CD4-positive, alpha-beta T cell treated with Interleukin-6 at 100 ng/mL for 8 hours (primary cell): ENCODE results near the gene LIF.
A peak's percentile ranks its signal among the peaks of the same experiment; 100 is the strongest.

Experiments used
- DNase-seq: peaks from one replicate; pipeline ENCODE4 v3.0.0-alpha.2; 2020; ENCODE audit warnings: mixed read lengths, low spot score

Gene LIF

GRCh38 chr22:30245985-30246813 lies at the start of gene LIF:
Gene LIF, minus strand, starts transcription at chr22:30246759. Its CDS starts 64 bp downstream, at chr22:30246695.
- DNase-seq: peak; percentile 44

GRCh38 chr22:30296324-30296723 lies 49.8 kb upstream of the LIF start:
- DNase-seq: peak; percentile 24

GRCh38 chr22:30295576-30295975 lies 49.0 kb upstream of the LIF start:
- no peak for DNase-seq

- no peak for DNase-seq
Measured at GRCh38 chr22:30294830-30295229, 48.3 kb upstream of the LIF start.

- no peak for DNase-seq
Measured at GRCh38 chr22:30294066-30294465, 47.5 kb upstream of the LIF start.

GRCh38 chr22:30293026-30293425 lies 46.5 kb upstream of the LIF start:
- no peak for DNase-seq

GRCh38 chr22:30292069-30292970 lies 45.8 kb upstream of the LIF start:
- no peak for DNase-seq

- no peak for DNase-seq
Measured at GRCh38 chr22:30291058-30291892, 44.7 kb upstream of the LIF start.

- DNase-seq: no peak
Measured at GRCh38 chr22:30290342-30291057, 43.9 kb upstream of the LIF start.

- DNase-seq: no peak
Measured at GRCh38 chr22:30289980-30290313, 43.4 kb upstream of the LIF start.

- peak; percentile 90 for DNase-seq
Measured at GRCh38 chr22:30289141-30289979, 42.8 kb upstream of the LIF start, which contains the start of gene CASTOR1. Gene CASTOR1, minus strand, starts transcription at chr22:30289505. Its CDS starts 8 bp downstream, at chr22:30289497.

- DNase-seq: no peak
Measured at GRCh38 chr22:30288419-30289140, 42.0 kb upstream of the LIF start.

GRCh38 chr22:30287648-30288418 lies 41.3 kb upstream of the LIF start:
- DNase-seq: peak; percentile 88

- DNase-seq: peak; percentile 82
Measured at GRCh38 chr22:30286813-30287647, 40.5 kb upstream of the LIF start.

GRCh38 chr22:30286331-30286730 lies 39.8 kb upstream of the LIF start:
- no peak for DNase-seq

- DNase-seq: no peak
Measured at GRCh38 chr22:30285846-30286200, 39.3 kb upstream of the LIF start.

- DNase-seq: no peak
Measured at GRCh38 chr22:30285176-30285845, 38.8 kb upstream of the LIF start.

GRCh38 chr22:30284666-30285065 lies 38.1 kb upstream of the LIF start:
- no peak for DNase-seq
